Measurements from ENCODE around the gene CSE1L. TPM values are rescaled to one million over a fixed set of nuclear protein-coding genes. Genes with fewer than 3 reads are reported as not detected.

The CSE1L gene
- total RNA-seq, 1 donor from 2014 or later, result 64.1 TPM

GRCh38 chr20:49034070-49034732, 11.9 kb upstream of the CSE1L start:
- DNase-seq (ENCODE audit: low read depth) (no peak), FAIRE-seq (no peak)
- Histone ChIP-seq H2AFZ (ENCODE audit: low read depth, low read length) (no peak overlapping the region), H3K9ac (ENCODE audit: low read length) (no peak overlapping the region), H3K4me2 (ENCODE audit: low read length) (no peak overlapping the region), H3K4me3 (ENCODE audit: insufficient read depth, low read depth, low read length) (no peak overlapping the region), H3K36me3 (ENCODE audit: insufficient read depth, low read length) (peaks cover 27% of the 10 kb centered on the region), H3K4me1 (ENCODE audit: insufficient read depth, low read length) (peaks cover 3% of the 10 kb centered on the region), H4K20me1 (ENCODE audit: insufficient read depth, low read length) (peaks cover 10% of the 10 kb centered on the region), H3K27ac (ENCODE audit: low read depth, low read length) (no peak overlapping the region), H3K9me3 (ENCODE audit: insufficient read depth, low read depth, low read length) (no peaks in the 10 kb centered on the region), H3K27me3 (ENCODE audit: insufficient read depth, low read length) (no peaks in the 10 kb centered on the region), H3K79me2 (ENCODE audit: insufficient read depth, low read length) (no peaks in the 10 kb centered on the region)
- Mint-ChIP-seq H3K36me3 (ENCODE audit: low read depth, unreplicated experiment) (peaks cover 2% of the 10 kb centered on the region), H3K27me3 (ENCODE audit: low read depth, unreplicated experiment) (no peaks in the 10 kb centered on the region), H3K4me3 (ENCODE audit: unreplicated experiment) (no peak overlapping the region), H3K27ac (ENCODE audit: unreplicated experiment) (no peak overlapping the region), H3K4me1 (ENCODE audit: low read depth, unreplicated experiment) (peaks cover 7% of the 10 kb centered on the region), H3K9me3 (ENCODE audit: unreplicated experiment) (no peaks in the 10 kb centered on the region)
- no peak for TF ChIP-seq CTCF (IDR thresholded peaks at IDR 0.05; ENCODE audit: insufficient read depth, low read depth, low read length)
- TF ChIP-seq EZH2 (IDR thresholded peaks at IDR 0.05; ENCODE audit: insufficient read depth, low read length), result no peak

GRCh38 chr20:49037962-49038387, 8.1 kb upstream of the CSE1L start:
- H3K36me3 Mint-ChIP-seq (ENCODE audit: low read depth, unreplicated experiment), result peaks cover 6% of the 10 kb centered on the region
- H3K4me3 Mint-ChIP-seq (ENCODE audit: unreplicated experiment), result no peak overlapping the region
- no peak overlapping the region for H3K27ac Mint-ChIP-seq (ENCODE audit: unreplicated experiment)
- TF ChIP-seq CTCF (IDR thresholded peaks at IDR 0.05; ENCODE audit: insufficient read depth, low read depth, low read length) (no peak), EZH2 (IDR thresholded peaks at IDR 0.05; ENCODE audit: insufficient read depth, low read length) (no peak)
- Histone ChIP-seq H4K20me1 (ENCODE audit: insufficient read depth, low read length) (peaks cover 10% of the 10 kb centered on the region), H3K4me1 (ENCODE audit: insufficient read depth, low read length) (peaks cover 3% of the 10 kb centered on the region), H3K27ac (ENCODE audit: low read depth, low read length) (no peak overlapping the region), H3K9me3 (ENCODE audit: insufficient read depth, low read depth, low read length) (no peaks in the 10 kb centered on the region), H3K4me2 (ENCODE audit: low read length) (no peak overlapping the region), H2AFZ (ENCODE audit: low read depth, low read length) (no peak overlapping the region), H3K9ac (ENCODE audit: low read length) (no peak overlapping the region), H3K4me3 (ENCODE audit: insufficient read depth, low read depth, low read length) (no peak overlapping the region), H3K36me3 (ENCODE audit: insufficient read depth, low read length) (peaks cover 14% of the 10 kb centered on the region), H3K27me3 (ENCODE audit: insufficient read depth, low read length) (no peaks in the 10 kb centered on the region), H3K79me2 (ENCODE audit: insufficient read depth, low read length) (no peaks in the 10 kb centered on the region)
- H3K27me3 Mint-ChIP-seq (ENCODE audit: low read depth, unreplicated experiment), result no peaks in the 10 kb centered on the region
- FAIRE-seq (no peak), DNase-seq (ENCODE audit: low read depth) (peak; percentile 23)
- H3K4me1 Mint-ChIP-seq (ENCODE audit: low read depth, unreplicated experiment), result peaks cover 7% of the 10 kb centered on the region
- H3K9me3 Mint-ChIP-seq (ENCODE audit: unreplicated experiment), result no peaks in the 10 kb centered on the region

- H3K36me3 ChIP-seq (ENCODE audit: insufficient read depth, low read length), result peaks cover 4% of the 10 kb centered on the region
- H4K20me1 ChIP-seq (ENCODE audit: insufficient read depth, low read length), result peaks cover 5% of the 10 kb centered on the region
- Mint-ChIP-seq H3K36me3 (ENCODE audit: low read depth, unreplicated experiment) (peaks cover 5% of the 10 kb centered on the region), H3K27me3 (ENCODE audit: low read depth, unreplicated experiment) (no peaks in the 10 kb centered on the region), H3K9me3 (ENCODE audit: unreplicated experiment) (no peaks in the 10 kb centered on the region), H3K4me3 (ENCODE audit: unreplicated experiment) (no peak overlapping the region), H3K27ac (ENCODE audit: unreplicated experiment) (no peak overlapping the region), H3K4me1 (ENCODE audit: low read depth, unreplicated experiment) (peaks cover 7% of the 10 kb centered on the region)
- H3K27me3 ChIP-seq (ENCODE audit: insufficient read depth, low read length), result no peaks in the 10 kb centered on the region
- no peak overlapping the region for H3K9ac ChIP-seq (ENCODE audit: low read length)
- H3K4me1 ChIP-seq (ENCODE audit: insufficient read depth, low read length), result peaks cover 3% of the 10 kb centered on the region
- no peak for FAIRE-seq
- DNase-seq (ENCODE audit: low read depth), result no peak
- no peak overlapping the region for H3K4me3 ChIP-seq (ENCODE audit: insufficient read depth, low read depth, low read length)
- H3K27ac ChIP-seq (ENCODE audit: low read depth, low read length), result no peak overlapping the region
- no peak overlapping the region for H3K4me2 ChIP-seq (ENCODE audit: low read length)
- no peak for TF ChIP-seq EZH2 (IDR thresholded peaks at IDR 0.05; ENCODE audit: insufficient read depth, low read length)
- TF ChIP-seq CTCF (IDR thresholded peaks at IDR 0.05; ENCODE audit: insufficient read depth, low read depth, low read length), result no peak
- H3K9me3 ChIP-seq (ENCODE audit: insufficient read depth, low read depth, low read length), result no peaks in the 10 kb centered on the region
- no peak overlapping the region for H2AFZ ChIP-seq (ENCODE audit: low read depth, low read length)
- H3K79me2 ChIP-seq (ENCODE audit: insufficient read depth, low read length), result no peaks in the 10 kb centered on the region
Observed at GRCh38 chr20:49039854-49040253, 6.3 kb upstream of the CSE1L start.

Data from astrocyte (in vitro differentiated cells and primary cell).